ENCODE results near the gene PLEKHG1.

Gene PLEKHG1

GRCh38 chr6:150620244-150620643 is 20.6 kb downstream of the PLEKHG1 start:
- DNase-seq (ENCODE audit: low read depth) = no peak

- no peak for DNase-seq (ENCODE audit: low read depth)
Observed at GRCh38 chr6:150620763-150621162, 21.1 kb downstream of the PLEKHG1 start.

- no peak for DNase-seq (ENCODE audit: low read depth)
Observed at GRCh38 chr6:150622476-150622875, 22.8 kb downstream of the PLEKHG1 start.

- DNase-seq (ENCODE audit: low read depth) = no peak
Observed at GRCh38 chr6:150622941-150623874, 23.5 kb downstream of the PLEKHG1 start.

- no peak for DNase-seq (ENCODE audit: low read depth)
Observed at GRCh38 chr6:150624191-150624590, 24.5 kb downstream of the PLEKHG1 start.

DNA sequence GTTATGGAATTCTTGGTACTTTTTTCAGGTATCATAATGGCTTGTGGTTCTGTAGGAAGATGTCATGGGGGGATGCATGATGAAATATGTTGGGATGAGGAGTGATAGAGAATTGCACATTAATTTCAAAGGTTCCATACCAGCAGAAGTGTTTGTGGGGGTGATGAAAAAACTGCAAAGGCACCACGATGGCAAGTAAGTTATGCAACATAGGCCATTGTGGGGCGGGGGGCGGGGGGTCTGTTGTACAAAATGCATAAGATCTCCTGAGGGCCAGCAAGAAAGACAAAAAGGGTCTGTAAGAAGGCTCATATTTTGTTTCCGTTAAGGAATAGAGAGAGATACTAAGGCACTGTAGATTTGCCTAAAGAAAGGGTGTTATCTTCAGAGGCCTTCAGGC is 26.2 kb downstream of the PLEKHG1 start:
- no peak for DNase-seq (ENCODE audit: low read depth)

DNA sequence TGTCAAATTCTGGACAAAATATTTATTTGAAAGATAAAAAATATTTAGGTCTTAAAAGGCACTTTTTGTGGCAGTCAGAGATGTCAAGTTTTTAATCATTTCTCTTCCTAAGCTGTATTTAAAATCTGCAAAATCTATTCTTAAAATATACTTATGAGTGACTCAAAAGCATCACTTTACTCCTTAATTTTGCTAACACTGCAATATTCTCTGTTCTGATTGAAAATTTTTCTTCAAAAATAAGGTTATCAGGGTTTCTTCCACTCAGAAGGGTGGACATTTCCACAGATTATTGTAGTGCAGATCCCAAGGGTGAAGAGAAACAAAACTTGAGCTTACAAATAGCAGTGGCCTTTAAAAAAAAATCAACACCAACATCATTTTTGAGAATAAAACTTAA is 27.5 kb downstream of the PLEKHG1 start:
- DNase-seq (ENCODE audit: low read depth) = no peak

DNA sequence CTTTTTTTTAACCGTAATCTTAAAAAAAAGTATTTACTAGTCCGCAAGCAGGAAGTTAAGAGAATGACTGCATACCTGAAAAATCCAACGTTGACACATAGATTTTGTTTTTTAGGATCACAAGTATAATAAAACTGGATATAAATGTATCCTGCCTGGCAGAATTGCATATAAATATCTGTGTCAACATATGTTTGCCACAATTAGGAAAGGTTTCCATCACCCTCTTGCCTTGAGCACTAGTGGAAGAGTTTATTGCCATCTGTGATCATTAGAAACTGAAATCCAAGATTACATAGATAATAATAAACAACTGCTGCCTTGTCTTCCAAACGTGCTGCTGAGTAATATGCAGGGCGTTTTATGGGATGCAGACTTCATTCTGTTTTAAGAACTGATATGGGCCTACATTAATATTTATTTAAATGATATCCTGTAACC is 27.9 kb downstream of the PLEKHG1 start:
- no peak for DNase-seq (ENCODE audit: low read depth)

DNA sequence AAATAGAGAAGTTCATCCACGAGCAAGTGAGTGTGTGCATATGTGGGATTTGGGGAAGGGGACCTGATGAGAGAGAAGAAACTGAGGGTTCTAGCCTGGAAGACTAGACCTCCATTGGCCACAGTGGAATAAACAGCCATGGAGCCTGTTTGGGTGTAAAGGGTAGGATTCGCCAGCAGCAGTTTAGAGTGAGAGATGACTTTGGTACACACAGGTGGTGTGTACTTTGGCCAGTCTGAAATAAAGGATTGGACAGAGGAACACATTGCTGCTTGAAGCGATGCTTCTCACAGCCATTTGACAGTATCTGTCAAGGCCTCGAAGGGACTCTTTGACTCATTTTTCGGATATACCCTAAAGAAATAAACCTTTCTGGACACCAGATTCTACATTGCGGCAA is 29.2 kb downstream of the PLEKHG1 start:
- no peak for DNase-seq (ENCODE audit: low read depth)

- no peak for DNase-seq (ENCODE audit: low read depth)
Observed at GRCh38 chr6:150631283-150631983, 31.7 kb downstream of the PLEKHG1 start.

- no peak for DNase-seq (ENCODE audit: low read depth)
Observed at GRCh38 chr6:150631984-150632642, 32.4 kb downstream of the PLEKHG1 start.

DNA sequence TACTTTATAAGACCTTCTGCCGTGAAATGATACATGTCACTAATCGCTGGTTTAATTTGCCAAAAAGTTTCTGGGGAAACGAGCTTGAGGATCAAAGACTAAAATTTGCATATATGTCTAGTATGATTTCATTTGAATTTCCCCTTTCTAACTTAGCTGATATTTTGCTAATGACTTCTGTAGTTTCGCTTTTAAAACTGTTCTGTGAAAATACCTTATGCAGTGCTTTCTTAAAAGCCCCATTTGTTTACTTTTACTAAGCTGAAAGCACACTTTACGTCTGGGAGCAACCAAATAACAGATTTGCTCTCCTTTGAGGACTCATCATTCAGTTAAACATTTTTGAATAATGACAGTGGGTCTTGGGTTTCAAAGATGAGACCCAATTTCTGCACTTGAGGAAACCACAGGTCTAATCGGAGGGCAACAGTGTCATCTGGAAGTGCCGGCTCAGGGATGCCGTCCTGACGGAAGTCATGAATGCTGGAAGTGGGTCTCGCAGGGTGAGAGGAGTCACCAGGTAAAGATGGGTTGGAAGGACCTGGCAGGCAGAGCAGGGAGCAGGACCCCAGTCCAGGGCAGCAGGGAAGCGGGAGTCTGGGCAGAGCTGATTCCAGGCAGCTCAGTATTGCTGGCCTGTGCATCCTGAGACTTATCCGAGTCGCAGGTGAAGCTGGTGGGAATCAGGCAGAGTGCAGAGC is 33.2 kb downstream of the PLEKHG1 start:
- no peak for DNase-seq (ENCODE audit: low read depth)

- no peak for DNase-seq (ENCODE audit: low read depth)
Observed at GRCh38 chr6:150633486-150633834, 33.8 kb downstream of the PLEKHG1 start.

GRCh38 chr6:150634176-150634963 is 34.7 kb downstream of the PLEKHG1 start:
- no peak for DNase-seq (ENCODE audit: low read depth)

- no peak for DNase-seq (ENCODE audit: low read depth)
Observed at GRCh38 chr6:150634964-150635292, 35.2 kb downstream of the PLEKHG1 start.

- no peak for DNase-seq (ENCODE audit: low read depth)
Observed at GRCh38 chr6:150635906-150636514, 36.3 kb downstream of the PLEKHG1 start.

DNA sequence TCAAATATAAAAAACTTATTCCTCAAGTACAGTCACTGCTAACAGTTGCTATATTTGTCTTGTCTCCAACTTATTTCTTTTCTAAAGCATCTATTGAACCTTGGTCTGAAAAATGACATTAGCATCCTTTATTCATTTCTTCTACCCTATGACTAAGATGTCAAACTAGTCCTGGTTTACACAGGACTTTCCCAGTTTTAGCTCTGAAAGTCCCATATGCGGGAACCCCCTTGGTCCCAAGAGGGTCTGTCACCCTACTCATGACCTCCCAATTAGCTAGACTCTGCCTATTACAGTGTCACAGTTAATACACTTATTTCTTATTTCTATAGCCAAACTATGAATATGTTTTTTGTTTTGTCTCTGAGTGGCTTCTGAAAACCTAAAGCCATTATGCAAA is 37.1 kb downstream of the PLEKHG1 start:
- no peak for DNase-seq (ENCODE audit: low read depth)

DNA sequence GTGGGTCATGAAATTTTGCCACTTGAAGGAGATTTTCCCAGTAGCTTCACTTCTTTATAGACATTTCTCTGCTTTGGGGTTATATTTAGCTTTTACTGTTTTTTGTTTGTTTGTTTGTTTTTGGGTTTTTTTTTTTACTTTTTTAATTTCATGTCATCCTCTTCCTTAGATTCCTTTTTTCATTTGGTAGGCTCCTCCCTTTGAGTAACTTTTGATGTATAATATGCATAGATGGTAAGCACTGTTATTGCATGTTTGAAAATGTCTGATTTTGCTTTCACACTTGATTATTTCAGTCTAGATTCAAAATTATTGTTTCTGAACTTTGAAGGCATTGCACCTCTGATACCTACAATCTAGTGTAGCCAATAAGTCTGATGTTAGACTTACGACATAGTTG is 37.6 kb downstream of the PLEKHG1 start:
- DNase-seq (ENCODE audit: low read depth) = no peak

- no peak for DNase-seq (ENCODE audit: low read depth)
Observed at GRCh38 chr6:150638267-150638666, 38.6 kb downstream of the PLEKHG1 start.

- DNase-seq (ENCODE audit: low read depth) = no peak
Observed at GRCh38 chr6:150638765-150639164, 39.1 kb downstream of the PLEKHG1 start.

GRCh38 chr6:150639823-150640331 is 40.2 kb downstream of the PLEKHG1 start:
- no peak for DNase-seq (ENCODE audit: low read depth)
